PC-3 (cell line): ENCODE data around the gene TIE1.

ENCODE experiments used
- CTCF ChIP-seq: fragments of 300-600 bp; sonication (generic); conservative IDR thresholded peaks from 2 replicates; pipeline ENCODE4 v1.5.1; 2017; ENCODE audit warnings: antibody characterized with exemption, low read depth, mild to moderate bottlenecking, low read length
- EZH2 ChIP-seq: fragments of 300-600 bp; sonication (generic); IDR thresholded peaks from one replicate; pipeline ENCODE4 v1.6.1; 2017; ENCODE audit warnings: antibody characterized with exemption, mild to moderate bottlenecking, low read length; ENCODE audit not compliant: unreplicated experiment
- EZH2phosphoT487 ChIP-seq: fragments of 300-600 bp; sonication (generic); IDR thresholded peaks from 2 replicates; pipeline ENCODE4 v1.6.1; 2018; ENCODE audit warnings: mild to moderate bottlenecking, antibody characterized with exemption, low read length, borderline replicate concordance

- TF ChIP-seq CTCF, result no peak
- TF ChIP-seq EZH2, result no peak
- no peak for TF ChIP-seq EZH2phosphoT487
These were observed 48.6 kb upstream of the TIE1 start for GRCh38 chr1:43252225-43252624.
